A549 (cell line): ENCODE data around the gene ZNF605. TPM values are rescaled to one million over a fixed set of nuclear protein-coding genes. Genes with fewer than 3 reads are reported as not detected.

Experiments
- ATAC-seq, 2 experiments: fragments of 200-7000 bp in 1 of 2; fragments of >200 bp in 1 of 2; cut with Nextera tagmentation in 1 of 2; cut with Tn5 transposase in 1 of 2; 3 replicates each; pipeline versions ENCODE4 v1.8.0 to v1.9.1; 2018 to 2020; ENCODE audit warnings: mild to moderate bottlenecking in 1 of 2, moderate library complexity in 1 of 2
- CTCF ChIA-PET: fragments of 300-600 bp; sonication (Branson Sonifier 250); formaldehyde crosslinking; extraction: SDS; loops from one replicate; lab custom pipeline; 2021; ENCODE audit warnings: antibody characterized with exemption, inconsistent platforms; lab: Yijun Ruan, JAX
- POLR2A ChIA-PET: fragments of 350-600 bp; formaldehyde crosslinking; extraction: SDS; loops from one replicate; lab custom pipeline; 2021; ENCODE audit warnings: antibody characterized with exemption, inconsistent platforms; lab: Yijun Ruan, JAX
- DNase-seq, 2 experiments: peaks; one replicate each; pipeline versions ENCODE4 v3.0.0 to v3.0.0-alpha.2; 2011 to 2016; ENCODE audit warnings: low read depth in 1 of 2, low spot score in 1 of 2
- FAIRE-seq: peaks from 2 replicates; lab custom pipeline; 2011; peaks lifted over from hg19 to GRCh38; lab: Jason Lieb, UNC
- H3K27ac ChIP-seq, 2 experiments: fragments of >200 bp; sonication (Bioruptor Twin); formaldehyde crosslinking; 3 replicates each; pipeline ENCODE4 v1.5.1; 2016 to 2017
- H3K4me1 ChIP-seq: fragments of >200 bp; sonication (Bioruptor Twin); formaldehyde crosslinking; 3 replicates; pipeline ENCODE4 v1.6.1; 2016
- H3K4me2 ChIP-seq: fragments of >200 bp; sonication (Bioruptor Twin); formaldehyde crosslinking; 3 replicates; pipeline ENCODE4 v1.6.1; 2016
- H3K4me3 ChIP-seq: fragments of >200 bp; sonication (Bioruptor Twin); formaldehyde crosslinking; 3 replicates; pipeline ENCODE4 v1.5.1; 2016
- H3K9me3 ChIP-seq: fragments of >200 bp; sonication (Bioruptor Twin); formaldehyde crosslinking; 3 replicates; pipeline ENCODE4 v1.6.1; 2016
- BHLHE40 ChIP-seq: IDR thresholded peaks from 2 replicates; pipeline ENCODE4 v1.6.1; 2012; ENCODE audit warnings: low read depth, low read length, inconsistent platforms
- CBX2 ChIP-seq: fragments of 200-600 bp; sonication (generic); IDR thresholded peaks from 2 replicates; pipeline ENCODE4 v1.6.1; 2016; ENCODE audit warnings: low read depth, mild to moderate bottlenecking, borderline replicate concordance
- CBX8 ChIP-seq: fragments of 200-600 bp; sonication (generic); IDR thresholded peaks from 2 replicates; pipeline ENCODE4 v1.6.1; 2016
- EHF ChIP-seq: fragments of 250-450 bp; sonication (Bioruptor Pico); IDR thresholded peaks from 2 replicates; pipeline ENCODE4 v1.5.0; 2020; ENCODE audit warnings: mild to moderate bottlenecking
- FOSL2 ChIP-seq, 2 experiments: fragments of 450-650 bp in 1 of 2; fragments of >200 bp in 1 of 2; sonication (Bioruptor Twin) in 1 of 2; formaldehyde crosslinking; IDR thresholded peaks; 2 replicates each; pipeline versions ENCODE4 v1.5.0 to v1.6.1; 2016 to 2020; ENCODE audit warnings: mild to moderate bottlenecking in 1 of 2, moderate library complexity in 1 of 2
- HDAC2 ChIP-seq: fragments of 200-600 bp; sonication (generic); IDR thresholded peaks from 2 replicates; pipeline ENCODE4 v1.6.1; 2016
- HOXB13 ChIP-seq: fragments of 250-450 bp; sonication (Bioruptor Pico); IDR thresholded peaks from 2 replicates; pipeline ENCODE4 v1.5.0; 2020; ENCODE audit warnings: low read depth, mild to moderate bottlenecking, moderate library complexity
- JUNB ChIP-seq: fragments of >200 bp; sonication (Bioruptor Twin); formaldehyde crosslinking; IDR thresholded peaks from 2 replicates; pipeline ENCODE4 v1.6.1; 2016
- KDM5A ChIP-seq: fragments of 200-600 bp; sonication (generic); IDR thresholded peaks from 2 replicates; pipeline ENCODE4 v1.6.1; 2016; ENCODE audit warnings: antibody characterized with exemption, mild to moderate bottlenecking
- MAFK ChIP-seq: fragments of 450-650 bp; IDR thresholded peaks from 2 replicates; pipeline ENCODE4 v1.6.1; 2014; ENCODE audit not compliant: partially characterized antibody
- NFE2L2 ChIP-seq: fragments of 150-350 bp; conservative IDR thresholded peaks from 2 replicates; pipeline ENCODE4 v1.6.1; 2014; ENCODE audit warnings: low read length
- NPAS2 ChIP-seq: fragments of 250-450 bp; sonication (Bioruptor Pico); IDR thresholded peaks from 2 replicates; pipeline ENCODE4 v1.8.0; 2022; ENCODE audit warnings: mild to moderate bottlenecking, moderate library complexity, borderline replicate concordance
- POLR2A ChIP-seq: IDR thresholded peaks from 2 replicates; pipeline ENCODE4 v1.6.1; 2012; ENCODE audit warnings: mild to moderate bottlenecking, low read length
- POLR2AphosphoS2 ChIP-seq: conservative IDR thresholded peaks from 2 replicates; pipeline ENCODE4 v1.6.1; 2012; ENCODE audit warnings: low read length, improper control_type of control experiment, inconsistent platforms
- RFX5 ChIP-seq: fragments of 450-650 bp; IDR thresholded peaks from 2 replicates; pipeline ENCODE4 v1.7.1; 2014; ENCODE audit warnings: antibody characterized with exemption, mild to moderate bottlenecking, moderate library complexity
- SREBF2 ChIP-seq: fragments of 450-650 bp; IDR thresholded peaks from 2 replicates; pipeline ENCODE4 v1.6.1; 2014; ENCODE audit warnings: mild to moderate bottlenecking, moderate library complexity
- WGBS: methylation state at CpG from one replicate; pipeline ENCODE4 v1.1.6; 2017; ENCODE audit errors: missing lambda C conversion rate; 5-methylcytosine and 5-hydroxymethylcytosine counted together
- polyA plus RNA-seq, 4 experiments: library from polyadenylated mRNA; depleted of rRNA in 3 of 4; stranded (reverse); fragments of >200 nt; fragmentation: RNase III in 1 of 4; extraction: RNeasy Plus Mini Kit Qiagen cat#74134 plus additional on column Dnase treatment in 1 of 4; gene quantifications; 2 replicates in 3 of 4; 3 replicates in 1 of 4; pipeline ENCODE4 v1.2.3, GENCODE V29; 2011 to 2017
- small RNA-seq, 6 experiments: library from RNA; depleted of rRNA; stranded (forward); fragments of <200 nt; gene quantifications; one replicate each; pipeline ENCODE3, GENCODE V24; 2012
- TF ChIP-seq, protein P1 (sequence below): fragments of >200 bp; sonication (Bioruptor Twin); formaldehyde crosslinking; IDR thresholded peaks from 3 replicates; pipeline ENCODE4 v1.6.1; 2016
- TF ChIP-seq, protein P2 (sequence below): fragments of 250-450 bp; sonication (Bioruptor Pico); IDR thresholded peaks from 2 replicates; pipeline ENCODE4 v1.5.0; 2021; ENCODE audit warnings: mild to moderate bottlenecking, moderate library complexity, borderline replicate concordance
- TF ChIP-seq, protein P3 (sequence below): fragments of >200 bp; sonication (Bioruptor Twin); formaldehyde crosslinking; IDR thresholded peaks from 3 replicates; pipeline ENCODE4 v1.5.1; 2016

Gene ZNF605
- polyA plus RNA-seq, 2 of the 4 experiments (the other 2 are of a cell fraction): 5.6 to 18.2 TPM

DNA sequence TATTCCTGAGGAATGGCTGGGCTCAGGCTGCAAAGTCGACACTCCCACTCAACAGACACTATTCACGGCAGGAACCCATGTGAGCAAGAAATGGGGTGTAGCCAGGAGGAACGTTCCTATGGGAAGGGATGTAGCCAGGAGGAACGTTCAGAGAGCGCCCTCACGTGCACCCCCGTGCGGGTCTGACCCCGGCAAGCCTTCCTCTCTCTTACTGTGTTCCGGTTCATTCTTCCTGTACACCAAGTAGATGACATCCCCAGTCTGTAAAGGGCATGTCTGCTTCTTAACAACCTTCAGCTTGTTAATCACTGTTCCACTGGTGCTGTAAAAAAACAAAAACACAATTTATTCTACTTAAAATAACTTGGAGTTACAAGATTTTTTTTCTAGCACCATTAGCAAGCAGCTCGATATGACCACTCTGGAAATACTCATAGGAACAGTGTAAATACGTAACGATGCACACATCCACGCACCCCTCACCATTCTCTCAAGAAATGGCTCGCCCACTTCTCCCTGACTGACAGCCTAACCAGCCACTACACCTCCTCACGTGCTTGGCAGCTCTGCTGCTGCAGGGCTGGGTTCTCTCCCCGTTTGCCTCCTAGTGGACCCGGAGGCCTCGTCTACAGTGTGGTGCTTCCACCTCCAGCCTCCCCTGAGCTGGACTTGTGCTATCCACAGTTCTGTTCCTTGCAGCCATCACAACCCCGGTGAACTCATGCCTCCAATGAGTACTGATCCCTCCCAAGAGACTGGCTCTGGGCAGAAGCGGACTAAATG lies 83.8 kb downstream of the ZNF605 start (continued):
- no peak for TF ChIP-seq NPAS2
- no peak for TF ChIP-seq EHF (CRISPR knock-in tag)

GRCh38 chr12:132869551-132869950 lies 86.6 kb downstream of the ZNF605 start:
- H3K9me3 ChIP-seq: peaks cover 35% of the 10 kb centered on the region
- ChIA-PET POLR2A (no interaction called here), CTCF (no interaction called here)
- ATAC-seq (no peak), DNase-seq (no peak), FAIRE-seq (no peak)
- no peaks in the 10 kb centered on the region for H3K4me1 ChIP-seq
- no peak overlapping the region for H3K27ac ChIP-seq
- WGBS: 94% methylated on average over 14 of the region's 14 CpGs
- no peak overlapping the region for H3K4me2 ChIP-seq
- H3K4me3 ChIP-seq: no peak overlapping the region
- no peak for TF ChIP-seq FOSL2 (IDR thresholded peaks at IDR 0.05)
- no peak for TF ChIP-seq FOSL2 (CRISPR knock-in tag; IDR thresholded peaks at IDR 0.05)
- TF ChIP-seq JUNB: no peak
- no peak for TF ChIP-seq POLR2A
- TF ChIP-seq CBX8: no peak
- TF ChIP-seq KDM5A: no peak
- no peak for TF ChIP-seq CBX2
- no peak for TF ChIP-seq RFX5
- no peak for TF ChIP-seq SREBF2
- no peak for TF ChIP-seq NFE2L2
- TF ChIP-seq, protein P1, sequence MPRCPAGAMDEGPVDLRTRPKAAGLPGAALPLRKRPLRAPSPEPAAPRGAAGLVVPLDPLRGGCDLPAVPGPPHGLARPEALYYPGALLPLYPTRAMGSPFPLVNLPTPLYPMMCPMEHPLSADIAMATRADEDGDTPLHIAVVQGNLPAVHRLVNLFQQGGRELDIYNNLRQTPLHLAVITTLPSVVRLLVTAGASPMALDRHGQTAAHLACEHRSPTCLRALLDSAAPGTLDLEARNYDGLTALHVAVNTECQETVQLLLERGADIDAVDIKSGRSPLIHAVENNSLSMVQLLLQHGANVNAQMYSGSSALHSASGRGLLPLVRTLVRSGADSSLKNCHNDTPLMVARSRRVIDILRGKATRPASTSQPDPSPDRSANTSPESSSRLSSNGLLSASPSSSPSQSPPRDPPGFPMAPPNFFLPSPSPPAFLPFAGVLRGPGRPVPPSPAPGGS: no peak
- TF ChIP-seq BHLHE40: no peak
- TF ChIP-seq, protein P2, sequence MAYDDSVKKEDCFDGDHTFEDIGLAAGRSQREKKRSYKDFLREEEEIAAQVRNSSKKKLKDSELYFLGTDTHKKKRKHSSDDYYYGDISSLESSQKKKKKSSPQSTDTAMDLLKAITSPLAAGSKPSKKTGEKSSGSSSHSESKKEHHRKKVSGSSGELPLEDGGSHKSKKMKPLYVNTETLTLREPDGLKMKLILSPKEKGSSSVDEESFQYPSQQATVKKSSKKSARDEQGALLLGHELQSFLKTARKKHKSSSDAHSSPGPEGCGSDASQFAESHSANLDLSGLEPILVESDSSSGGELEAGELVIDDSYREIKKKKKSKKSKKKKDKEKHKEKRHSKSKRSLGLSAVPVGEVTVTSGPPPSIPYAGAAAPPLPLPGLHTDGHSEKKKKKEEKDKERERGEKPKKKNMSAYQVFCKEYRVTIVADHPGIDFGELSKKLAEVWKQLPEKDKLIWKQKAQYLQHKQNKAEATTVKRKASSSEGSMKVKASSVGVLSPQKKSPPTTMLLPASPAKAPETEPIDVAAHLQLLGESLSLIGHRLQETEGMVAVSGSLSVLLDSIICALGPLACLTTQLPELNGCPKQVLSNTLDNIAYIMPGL: no peak
- TF ChIP-seq EHF (CRISPR knock-in tag): no peak
- TF ChIP-seq HOXB13: no peak
- TF ChIP-seq POLR2AphosphoS2: no peak
- TF ChIP-seq MAFK: no peak
- TF ChIP-seq, protein P3, sequence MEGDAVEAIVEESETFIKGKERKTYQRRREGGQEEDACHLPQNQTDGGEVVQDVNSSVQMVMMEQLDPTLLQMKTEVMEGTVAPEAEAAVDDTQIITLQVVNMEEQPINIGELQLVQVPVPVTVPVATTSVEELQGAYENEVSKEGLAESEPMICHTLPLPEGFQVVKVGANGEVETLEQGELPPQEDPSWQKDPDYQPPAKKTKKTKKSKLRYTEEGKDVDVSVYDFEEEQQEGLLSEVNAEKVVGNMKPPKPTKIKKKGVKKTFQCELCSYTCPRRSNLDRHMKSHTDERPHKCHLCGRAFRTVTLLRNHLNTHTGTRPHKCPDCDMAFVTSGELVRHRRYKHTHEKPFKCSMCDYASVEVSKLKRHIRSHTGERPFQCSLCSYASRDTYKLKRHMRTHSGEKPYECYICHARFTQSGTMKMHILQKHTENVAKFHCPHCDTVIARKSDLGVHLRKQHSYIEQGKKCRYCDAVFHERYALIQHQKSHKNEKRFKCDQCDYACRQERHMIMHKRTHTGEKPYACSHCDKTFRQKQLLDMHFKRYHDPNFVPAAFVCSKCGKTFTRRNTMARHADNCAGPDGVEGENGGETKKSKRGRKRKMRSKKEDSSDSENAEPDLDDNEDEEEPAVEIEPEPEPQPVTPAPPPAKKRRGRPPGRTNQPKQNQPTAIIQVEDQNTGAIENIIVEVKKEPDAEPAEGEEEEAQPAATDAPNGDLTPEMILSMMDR: no peak
- no peak for TF ChIP-seq HDAC2

Small RNA genes within 50 kb of the gene (small RNA-seq; reads per million reads assigned to genes)
- gene RNU4ATAC12P: 0 reads per million in 6 experiments

Other genes starting within 250 kb of the ZNF605 start
- 29.3 and 36.7 TPM in 2 replicates for gene PGAM5, start 245.5 kb downstream of the ZNF605 start, polyA plus RNA-seq (2011; rRNA removed)
- gene PGAM5, start 245.5 kb downstream of the ZNF605 start, polyA plus RNA-seq (2017; fragmentation: RNase III; extraction: RNeasy Plus Mini Kit Qiagen cat#74134 plus additional on column Dnase treatment): 49.5 to 53.4 TPM (median 51.3 TPM) in 3 replicates
- 103 and 132 TPM in 2 replicates for gene ANKLE2, start 194.5 kb downstream of the ZNF605 start, polyA plus RNA-seq (2011; rRNA removed)
- gene ANKLE2, start 194.5 kb downstream of the ZNF605 start, polyA plus RNA-seq (2017; fragmentation: RNase III; extraction: RNeasy Plus Mini Kit Qiagen cat#74134 plus additional on column Dnase treatment): 70.7 to 73.2 TPM (median 72.4 TPM) in 3 replicates
- gene GOLGA3, start 127.4 kb downstream of the ZNF605 start, polyA plus RNA-seq (2011; rRNA removed): 25.5 and 32.0 TPM in 2 replicates
- 22.1 to 23.7 TPM (median 23.0 TPM) in 3 replicates for gene GOLGA3, start 127.4 kb downstream of the ZNF605 start, polyA plus RNA-seq (2017; fragmentation: RNase III; extraction: RNeasy Plus Mini Kit Qiagen cat#74134 plus additional on column Dnase treatment)
- gene CHFR, start 68.7 kb downstream of the ZNF605 start, polyA plus RNA-seq (2011; rRNA removed): 38.8 and 41.0 TPM in 2 replicates
- 19.2 to 21.2 TPM (median 20.9 TPM) in 3 replicates for gene CHFR, start 68.7 kb downstream of the ZNF605 start, polyA plus RNA-seq (2017; fragmentation: RNase III; extraction: RNeasy Plus Mini Kit Qiagen cat#74134 plus additional on column Dnase treatment)
- gene ZNF26, start 30.1 kb upstream of the ZNF605 start, polyA plus RNA-seq (2011; rRNA removed): 10.1 and 11.3 TPM in 2 replicates
- 6.5 to 8.3 TPM (median 7.4 TPM) in 3 replicates for gene ZNF26, start 30.1 kb upstream of the ZNF605 start, polyA plus RNA-seq (2017; fragmentation: RNase III; extraction: RNeasy Plus Mini Kit Qiagen cat#74134 plus additional on column Dnase treatment)
- 31.0 and 36.1 TPM in 2 replicates for gene ZNF84, start 81.2 kb upstream of the ZNF605 start, polyA plus RNA-seq (2011; rRNA removed)
- 13.3 to 14.7 TPM (median 14.5 TPM) in 3 replicates for gene ZNF84, start 81.2 kb upstream of the ZNF605 start, polyA plus RNA-seq (2017; fragmentation: RNase III; extraction: RNeasy Plus Mini Kit Qiagen cat#74134 plus additional on column Dnase treatment)
- 22.8 and 23.2 TPM in 2 replicates for gene ZNF140, start 124.6 kb upstream of the ZNF605 start, polyA plus RNA-seq (2011; rRNA removed)
- gene ZNF140, start 124.6 kb upstream of the ZNF605 start, polyA plus RNA-seq (2017; fragmentation: RNase III; extraction: RNeasy Plus Mini Kit Qiagen cat#74134 plus additional on column Dnase treatment): 8.8 to 10.0 TPM (median 9.9 TPM) in 3 replicates
- gene ZNF891, start 174.0 kb upstream of the ZNF605 start, polyA plus RNA-seq (2011; rRNA removed): 1.5 and 1.6 TPM in 2 replicates
- gene ZNF891, start 174.0 kb upstream of the ZNF605 start, polyA plus RNA-seq (2017; fragmentation: RNase III; extraction: RNeasy Plus Mini Kit Qiagen cat#74134 plus additional on column Dnase treatment): 0.54 to 0.64 TPM (median 0.62 TPM) in 3 replicates
- 4.1 and 4.5 TPM in 2 replicates for gene ZNF10, start 174.3 kb upstream of the ZNF605 start, polyA plus RNA-seq (2011; rRNA removed)
- 2.0 to 2.3 TPM (median 2.2 TPM) in 3 replicates for gene ZNF10, start 174.3 kb upstream of the ZNF605 start, polyA plus RNA-seq (2017; fragmentation: RNase III; extraction: RNeasy Plus Mini Kit Qiagen cat#74134 plus additional on column Dnase treatment)
- gene ZNF268, start 225.2 kb upstream of the ZNF605 start, polyA plus RNA-seq (2011; rRNA removed): 20.0 and 21.5 TPM in 2 replicates
- gene ZNF268, start 225.2 kb upstream of the ZNF605 start, polyA plus RNA-seq (2017; fragmentation: RNase III; extraction: RNeasy Plus Mini Kit Qiagen cat#74134 plus additional on column Dnase treatment): 11.7 to 13.2 TPM (median 12.5 TPM) in 3 replicates